Karpas-422 (cell line): Measurements from ENCODE around the gene GMCL2. TPM values are rescaled to one million over a fixed set of nuclear protein-coding genes. Genes with fewer than 3 reads are reported as not detected.

ENCODE experiments used
- DNase-seq: peaks from one replicate; pipeline ENCODE4 v3.0.0-alpha.2; 2015
- H2AFZ ChIP-seq: fragments of 200-600 bp; sonication (generic); 2 replicates; pipeline ENCODE4 v1.6.1; 2014; ENCODE audit warnings: antibody characterized with exemption, low read length, mixed read lengths
- H3K27ac ChIP-seq: fragments of 200-600 bp; sonication (generic); 2 replicates; pipeline ENCODE4 v1.5.1; 2014; ENCODE audit warnings: mild to moderate bottlenecking, low read length, moderate library complexity
- H3K27me3 ChIP-seq: fragments of 200-600 bp; sonication (generic); 2 replicates; pipeline ENCODE4 v1.6.1; 2014; ENCODE audit warnings: low read length, mixed read lengths
- H3K36me3 ChIP-seq: fragments of 200-600 bp; sonication (generic); 2 replicates; pipeline ENCODE4 v1.6.1; 2014; ENCODE audit warnings: low read length, mixed read lengths; ENCODE audit not compliant: insufficient read depth
- H3K4me1 ChIP-seq: fragments of 200-600 bp; sonication (generic); 2 replicates; pipeline ENCODE4 v1.6.1; 2014; ENCODE audit warnings: mild to moderate bottlenecking, low read length, mixed read lengths
- H3K4me2 ChIP-seq: fragments of 200-600 bp; sonication (generic); 2 replicates; pipeline ENCODE4 v1.6.1; 2014; ENCODE audit warnings: low read length, low read depth, mild to moderate bottlenecking; ENCODE audit not compliant: poor library complexity, severe bottlenecking
- H3K4me3 ChIP-seq: fragments of 200-600 bp; sonication (generic); 2 replicates; pipeline ENCODE4 v1.5.1; 2014; ENCODE audit warnings: mild to moderate bottlenecking, antibody characterized with exemption, low read length, mixed read lengths
- H3K79me2 ChIP-seq: fragments of 200-600 bp; sonication (generic); 2 replicates; pipeline ENCODE4 v1.6.1; 2014; ENCODE audit warnings: mild to moderate bottlenecking, low read length, mixed read lengths
- H3K9ac ChIP-seq: fragments of 200-600 bp; sonication (generic); 2 replicates; pipeline ENCODE4 v1.6.0; 2014; ENCODE audit warnings: low read length
- H3K9me2 ChIP-seq: fragments of 200-600 bp; sonication (generic), shearing (Covaris generic); replicated peaks from 2 replicates; pipeline ENCODE4 v1.6.0; 2014; ENCODE audit warnings: mild to moderate bottlenecking, low read length, moderate library complexity; ENCODE audit not compliant: insufficient read depth
- H3K9me3 ChIP-seq: fragments of 300-700, 200-600 bp; sonication (generic); 2 replicates; pipeline ENCODE4 v1.6.1; 2014; ENCODE audit warnings: low read length, mixed read lengths
- H4K20me1 ChIP-seq: fragments of 200-600 bp; sonication (generic); 2 replicates; pipeline ENCODE4 v1.6.1; 2014; ENCODE audit warnings: mild to moderate bottlenecking, antibody characterized with exemption, low read length, low read depth; ENCODE audit not compliant: insufficient read depth
- total RNA-seq: library from RNA; depleted of rRNA; stranded (reverse); fragments of >200 nt; shearing (Covaris generic); gene quantifications from 2 replicates; pipeline ENCODE4 v1.2.3, GENCODE V29; 2014; ENCODE audit warnings: low replicate concordance; rRNA removed

GMCL2 gene, protein sequence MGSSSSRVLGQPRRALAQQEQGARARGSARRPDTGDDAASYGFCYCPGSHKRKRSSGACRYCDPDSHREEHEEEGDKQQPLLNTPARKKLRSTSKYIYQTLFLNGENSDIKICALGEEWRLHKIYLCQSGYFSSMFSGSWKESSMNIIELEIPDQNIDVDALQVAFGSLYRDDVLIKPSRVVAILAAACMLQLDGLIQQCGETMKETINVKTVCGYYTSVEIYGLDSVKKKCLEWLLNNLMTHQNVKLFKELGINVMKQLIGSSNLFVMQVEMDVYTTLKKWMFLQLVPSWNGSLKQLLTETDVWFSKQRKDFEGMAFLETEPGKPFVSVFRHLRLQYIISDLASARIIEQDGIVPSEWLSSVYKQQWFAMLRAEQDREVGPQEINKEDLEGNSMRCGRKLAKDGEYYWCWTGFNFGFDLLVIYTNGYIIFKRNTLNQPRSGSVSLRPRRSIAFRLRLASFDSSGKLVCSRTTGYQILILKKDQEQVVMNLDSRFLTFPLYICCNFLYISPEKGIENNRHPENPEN
- total RNA-seq, result not detected in 2 replicates

DNA sequence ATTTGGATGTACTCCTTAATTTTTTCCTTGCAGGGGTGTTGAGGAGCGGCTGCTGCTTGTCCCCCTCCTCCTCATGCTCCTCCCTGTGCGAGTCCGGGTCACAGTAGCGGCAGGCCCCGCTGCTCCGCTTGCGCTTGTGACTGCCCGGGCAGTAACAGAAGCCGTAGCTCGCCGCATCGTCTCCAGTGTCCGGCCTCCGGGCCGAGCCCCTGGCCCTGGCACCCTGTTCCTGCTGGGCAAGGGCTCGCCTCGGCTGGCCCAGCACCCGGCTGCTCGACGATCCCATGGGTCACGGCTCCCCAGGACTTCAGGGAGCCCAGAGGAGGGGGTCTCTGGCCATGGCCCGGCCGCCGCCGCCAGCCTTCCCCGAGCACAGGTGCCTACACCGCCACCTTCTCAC, at the start of gene GMCL2:
TSS of gene GMCL2 (minus strand) at position 358 of the 400 bp plus-strand sequence. CDS start at position 286, 72 bp downstream.
- no peak within 1 kb of the TSS for H3K9ac ChIP-seq
- H2AFZ ChIP-seq, result no peak within 1 kb of the TSS
- H3K27ac ChIP-seq, result no peak within 1 kb of the TSS
- no peaks in the 10 kb centered on the region for H3K36me3 ChIP-seq
- H3K27me3 ChIP-seq, result no peaks in the 10 kb centered on the region
- DNase-seq, result no peak
- no peak within 1 kb of the TSS for H3K4me3 ChIP-seq
- H3K9me3 ChIP-seq, result no peaks in the 10 kb centered on the region
- no peaks in the 10 kb centered on the region for H3K9me2 ChIP-seq
- H3K4me1 ChIP-seq, result no peaks in the 10 kb centered on the region
- H3K79me2 ChIP-seq, result no peaks in the 10 kb centered on the region
- H3K4me2 ChIP-seq, result no peak within 1 kb of the TSS
- no peaks in the 10 kb centered on the region for H4K20me1 ChIP-seq

DNA sequence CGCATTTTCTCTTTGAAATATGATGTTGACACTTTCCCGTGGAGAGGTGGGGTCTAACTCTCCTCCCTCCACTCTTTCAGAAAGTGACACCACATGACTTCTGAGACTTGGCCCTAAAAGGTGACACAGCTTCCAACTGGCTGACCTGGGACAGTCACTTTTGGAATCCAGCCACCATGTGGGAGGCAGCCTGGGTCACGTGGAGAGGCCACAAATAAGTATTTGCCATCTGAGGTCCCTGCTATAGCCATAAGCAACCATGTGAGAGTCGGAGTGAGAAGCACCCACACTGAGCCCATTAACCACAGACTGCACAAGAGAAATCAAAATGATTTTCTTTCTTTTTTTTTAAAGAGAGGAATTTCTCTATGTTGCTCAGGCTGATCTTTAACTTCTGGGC, 49.5 kb upstream of the GMCL2 start:
- no peaks in the 10 kb centered on the region for H3K9me2 ChIP-seq
- peaks cover 54% of the 10 kb centered on the region for H3K4me1 ChIP-seq
- peak overlapping the region; percentile 23; the same call in 1 of the 2 replicates for H3K9ac ChIP-seq
- peaks cover 4% of the 10 kb centered on the region; the same call in 1 of the 2 replicates for H4K20me1 ChIP-seq
- H2AFZ ChIP-seq, result no peak overlapping the region
- DNase-seq, result peak; percentile 39
- no peak overlapping the region for H3K4me2 ChIP-seq
- no peaks in the 10 kb centered on the region for H3K36me3 ChIP-seq
- H3K4me3 ChIP-seq, result no peak overlapping the region
- peaks cover 5% of the 10 kb centered on the region for H3K79me2 ChIP-seq
- H3K27ac ChIP-seq, result peak overlapping the region; percentile 38; the same call in 1 of the 2 replicates
- no peaks in the 10 kb centered on the region for H3K9me3 ChIP-seq
- H3K27me3 ChIP-seq, result no peaks in the 10 kb centered on the region

DNA sequence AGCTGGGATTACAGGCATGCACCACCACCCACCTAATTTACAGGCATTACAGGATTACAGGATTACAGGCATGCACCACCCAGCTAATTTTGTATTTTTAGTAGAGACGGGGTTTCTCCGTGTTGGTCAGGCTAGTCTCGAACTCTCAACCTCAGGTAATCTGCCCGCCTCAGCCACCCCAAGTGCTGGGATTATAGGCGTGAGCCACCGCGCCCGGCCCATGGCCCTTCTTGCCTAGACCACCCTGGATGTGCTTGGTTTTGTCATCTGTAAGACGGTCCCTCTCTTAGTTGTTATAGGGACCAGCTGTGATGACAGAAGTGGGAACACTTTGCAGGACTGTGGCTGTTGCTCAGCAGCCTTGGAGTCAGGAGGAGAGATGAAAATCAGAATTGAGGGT, 49.0 kb upstream of the GMCL2 start:
- Histone ChIP-seq H3K9ac (no peak overlapping the region), H3K4me1 (peaks cover 57% of the 10 kb centered on the region), H3K79me2 (peaks cover 10% of the 10 kb centered on the region), H3K36me3 (no peaks in the 10 kb centered on the region), H3K4me3 (no peak overlapping the region), H3K9me3 (no peaks in the 10 kb centered on the region), H3K9me2 (no peaks in the 10 kb centered on the region), H2AFZ (no peak overlapping the region), H3K27ac (no peak overlapping the region; the same call in 1 of the 2 replicates), H3K4me2 (no peak overlapping the region), H4K20me1 (peaks cover 8% of the 10 kb centered on the region; the same call in 1 of the 2 replicates), H3K27me3 (no peaks in the 10 kb centered on the region)
- DNase-seq, result no peak

DNA sequence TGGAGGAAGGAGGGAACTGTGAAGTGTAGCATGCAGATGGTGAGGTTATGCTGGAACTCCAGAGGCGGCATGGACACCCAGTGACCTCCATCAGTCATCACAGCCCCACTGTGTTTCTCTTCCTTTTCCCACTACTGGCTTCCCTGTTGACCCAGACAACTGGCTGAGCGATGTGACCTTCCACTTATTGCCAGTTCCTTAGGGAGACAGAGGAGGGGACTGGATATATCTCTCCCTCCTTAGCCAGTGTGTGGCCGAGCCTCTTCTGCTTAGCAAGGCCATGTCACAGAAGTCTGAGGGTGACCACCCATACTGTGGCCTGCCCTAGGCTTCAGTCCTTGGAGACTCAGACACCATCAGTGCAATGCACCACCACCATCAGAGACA, 48.4 kb upstream of the GMCL2 start:
- peaks cover 12% of the 10 kb centered on the region; the same call in 1 of the 2 replicates for H4K20me1 ChIP-seq
- H3K79me2 ChIP-seq, result peaks cover 16% of the 10 kb centered on the region
- no peak overlapping the region for H3K4me3 ChIP-seq
- no peak for DNase-seq
- H3K9me3 ChIP-seq, result no peaks in the 10 kb centered on the region
- no peaks in the 10 kb centered on the region for H3K27me3 ChIP-seq
- peaks cover 1% of the 10 kb centered on the region; the same call in 1 of the 2 replicates for H3K36me3 ChIP-seq
- peaks cover 57% of the 10 kb centered on the region for H3K4me1 ChIP-seq
- H2AFZ ChIP-seq, result no peak overlapping the region
- no peak overlapping the region for H3K27ac ChIP-seq
- H3K4me2 ChIP-seq, result no peak overlapping the region
- H3K9me2 ChIP-seq, result no peaks in the 10 kb centered on the region
- no peak overlapping the region for H3K9ac ChIP-seq

DNA sequence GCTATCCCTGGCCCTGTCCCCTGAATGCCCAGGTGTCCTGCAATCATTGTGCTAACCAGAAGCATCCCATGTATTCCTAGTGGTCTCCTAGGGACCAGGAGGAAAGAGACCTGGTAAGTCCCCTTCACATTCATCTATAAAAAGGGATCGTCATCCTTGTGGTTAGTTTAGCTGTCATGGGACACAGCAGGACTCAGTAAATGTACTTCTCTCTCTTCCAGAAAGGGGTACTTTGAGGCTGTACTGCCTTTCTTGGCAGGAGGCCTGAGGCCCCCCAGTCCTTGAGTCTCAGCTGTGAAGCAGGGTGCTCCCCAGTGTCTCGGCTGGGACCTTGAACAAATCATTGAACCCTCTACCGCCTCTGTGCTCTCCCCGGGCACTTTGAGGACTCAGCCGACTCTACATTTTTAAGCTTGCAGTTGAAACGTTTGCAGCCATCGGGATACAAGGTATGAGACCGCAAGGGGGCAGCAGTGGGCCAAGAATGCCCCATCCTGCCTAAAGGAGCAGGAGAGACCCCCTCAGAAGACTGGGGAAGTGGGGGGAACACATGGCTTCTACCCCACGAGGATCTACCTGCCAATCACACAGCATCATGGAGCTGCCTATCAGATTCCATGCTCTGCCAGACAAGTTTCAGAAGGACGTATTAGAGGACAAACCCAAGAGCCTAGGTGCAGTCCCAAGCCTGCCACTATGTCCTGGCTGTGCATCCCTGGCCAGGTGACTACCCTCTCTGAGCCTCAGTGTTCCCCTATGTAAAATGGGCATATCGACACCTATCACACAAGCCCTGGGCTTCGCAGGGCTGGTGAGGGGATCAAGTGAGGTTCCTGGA, 47.8 kb upstream of the GMCL2 start:
- Histone ChIP-seq H3K4me2 (peak overlapping the region; percentile 28), H3K9ac (peak overlapping the region; percentile 44)

DNA sequence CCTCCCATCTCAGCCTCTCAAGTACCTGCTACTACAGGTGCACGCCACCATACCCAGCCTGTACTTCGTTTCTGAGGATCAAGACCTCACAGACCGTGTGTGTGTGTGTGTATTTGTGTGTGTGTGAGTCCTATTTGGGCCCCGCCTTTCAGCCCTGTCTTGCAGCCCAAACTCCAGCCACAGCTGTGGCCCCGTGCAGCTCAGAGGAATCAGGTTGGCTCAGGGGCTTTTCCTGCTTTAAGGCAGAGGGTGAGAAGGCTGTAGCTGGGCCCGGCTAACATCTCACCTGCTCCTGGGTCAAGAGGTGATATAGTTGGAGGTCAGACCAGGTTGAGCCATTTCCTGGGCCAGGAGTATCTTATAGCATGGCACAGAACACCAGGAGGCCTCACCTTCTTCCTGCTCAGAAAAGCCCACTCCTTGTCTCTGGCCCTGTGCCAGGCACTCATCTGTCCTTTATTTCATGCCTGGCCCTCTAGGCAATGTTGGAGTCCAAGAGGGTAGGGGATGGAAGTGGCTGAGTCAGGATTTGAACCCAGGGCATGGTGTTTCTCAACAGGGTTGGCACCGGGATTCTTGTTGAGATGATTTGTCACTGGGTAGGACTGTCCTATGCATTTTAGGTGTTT, 47.1 kb upstream of the GMCL2 start:
- no peak for DNase-seq
- H3K9ac ChIP-seq, result peak overlapping the region; percentile 44; the same call in 1 of the 2 replicates
- H3K27me3 ChIP-seq, result no peaks in the 10 kb centered on the region
- H2AFZ ChIP-seq, result no peak overlapping the region
- peak overlapping the region; percentile 50 for H3K27ac ChIP-seq
- H3K4me3 ChIP-seq, result no peak overlapping the region
- peaks cover 15% of the 10 kb centered on the region for H3K36me3 ChIP-seq
- H3K79me2 ChIP-seq, result peaks cover 29% of the 10 kb centered on the region
- H3K4me1 ChIP-seq, result peaks cover 56% of the 10 kb centered on the region
- no peaks in the 10 kb centered on the region for H3K9me3 ChIP-seq
- peaks cover 20% of the 10 kb centered on the region for H4K20me1 ChIP-seq
- H3K4me2 ChIP-seq, result peak overlapping the region; percentile 28
- H3K9me2 ChIP-seq, result no peaks in the 10 kb centered on the region

More for the DNA sequence above, 47.8 kb upstream of the GMCL2 start:
- Histone ChIP-seq H2AFZ (no peak overlapping the region), H3K27me3 (no peaks in the 10 kb centered on the region), H3K4me3 (no peak overlapping the region), H3K79me2 (peaks cover 22% of the 10 kb centered on the region), H3K9me3 (no peaks in the 10 kb centered on the region), H3K27ac (peak overlapping the region; percentile 50), H4K20me1 (peaks cover 18% of the 10 kb centered on the region), H3K9me2 (no peaks in the 10 kb centered on the region), H3K4me1 (peaks cover 56% of the 10 kb centered on the region), H3K36me3 (peaks cover 7% of the 10 kb centered on the region)
- DNase-seq, result peak; percentile 93

DNA sequence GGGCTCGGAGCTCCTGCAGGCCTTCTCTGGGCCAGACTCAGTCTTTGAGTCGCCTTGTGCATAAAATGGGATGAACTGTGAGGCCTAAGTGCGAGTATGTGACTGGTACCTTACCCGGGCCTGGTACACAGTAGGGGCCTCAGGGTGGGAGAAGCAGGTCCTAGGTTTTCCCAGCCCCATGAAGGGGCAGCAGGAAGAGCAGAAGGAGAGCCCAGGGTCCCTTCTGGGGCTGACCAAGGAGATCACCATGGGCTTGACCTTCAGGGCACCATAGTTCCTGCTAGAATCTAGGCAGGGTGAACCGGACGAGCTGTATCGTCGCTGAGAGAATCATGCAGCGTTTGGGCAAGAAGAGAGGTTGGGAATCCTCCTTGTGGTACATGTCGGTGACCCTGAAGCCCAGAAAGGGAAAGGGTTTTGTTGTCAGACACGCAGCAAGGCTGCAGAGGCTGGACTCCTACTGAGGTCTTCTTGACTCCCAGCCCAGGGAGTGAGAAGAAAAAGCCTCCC, 45.8 kb upstream of the GMCL2 start:
- Histone ChIP-seq H3K36me3 (peaks cover 20% of the 10 kb centered on the region), H3K9ac (peak overlapping the region; percentile 99), H3K9me2 (no peaks in the 10 kb centered on the region), H4K20me1 (peaks cover 20% of the 10 kb centered on the region), H3K4me3 (peak overlapping the region; percentile 98), H3K4me1 (peaks cover 43% of the 10 kb centered on the region), H3K27ac (peak overlapping the region; percentile 79), H3K9me3 (no peaks in the 10 kb centered on the region), H3K27me3 (no peaks in the 10 kb centered on the region), H2AFZ (peak overlapping the region; percentile 66; the same call in 1 of the 2 replicates), H3K79me2 (peaks cover 30% of the 10 kb centered on the region), H3K4me2 (peak overlapping the region; percentile 85)
- no peak for DNase-seq
